Measurements from ENCODE around the gene EIF5A.

The EIF5A gene

GRCh38 chr17:7357381-7357780 is 50.0 kb downstream of the EIF5A start:
- DNase-seq, result no peak

GRCh38 chr17:7361906-7362305 is 54.5 kb downstream of the EIF5A start:
- DNase-seq, result no peak

Data from 8988T (cell line).